H9 (cell line): ENCODE results near the gene GRIK3. TPM values are rescaled to one million over a fixed set of nuclear protein-coding genes. Genes with fewer than 3 reads are reported as not detected.

Experiments used
- DNase-seq: peaks from one replicate; pipeline ENCODE4 v3.0.0-alpha.2; 2017
- H2AFZ ChIP-seq: one replicate; pipeline ENCODE4 v1.6.1; 2013; ENCODE audit warnings: mild to moderate bottlenecking, low read length, control low read depth, moderate library complexity
- H2AK5ac ChIP-seq: 2 replicates; pipeline ENCODE4 v1.6.1; 2013; ENCODE audit warnings: low read length, control low read depth, mixed read lengths; ENCODE audit not compliant: insufficient read length
- H2BK120ac ChIP-seq: one replicate; pipeline ENCODE4 v1.6.1; 2013; ENCODE audit warnings: low read depth, mild to moderate bottlenecking, low read length, control low read depth, inconsistent platforms; ENCODE audit not compliant: poor library complexity, severe bottlenecking
- H2BK12ac ChIP-seq: 2 replicates; pipeline ENCODE4 v1.6.1; 2013; ENCODE audit warnings: low read length, control low read depth, mixed read lengths, low read depth; ENCODE audit not compliant: insufficient read length
- H2BK15ac ChIP-seq: 2 replicates; pipeline ENCODE4 v1.6.1; 2013; ENCODE audit warnings: low read depth, low read length, control low read depth
- H2BK20ac ChIP-seq: one replicate; pipeline ENCODE4 v1.6.1; 2013; ENCODE audit warnings: low read depth, mild to moderate bottlenecking, low read length, control low read depth, inconsistent platforms; ENCODE audit not compliant: poor library complexity, severe bottlenecking
- H2BK5ac ChIP-seq: 2 replicates; pipeline ENCODE4 v1.6.1; 2013; ENCODE audit warnings: low read length, control low read depth, mixed read lengths; ENCODE audit not compliant: insufficient read length
- H3K14ac ChIP-seq: 2 replicates; pipeline ENCODE4 v1.6.1; 2013; ENCODE audit warnings: low read length, control low read depth; ENCODE audit not compliant: insufficient read depth
- H3K18ac ChIP-seq: 2 replicates; pipeline ENCODE4 v1.6.1; 2013; ENCODE audit warnings: low read depth, mild to moderate bottlenecking, mixed read lengths, low read length, control low read depth; ENCODE audit not compliant: insufficient read length
- H3K23ac ChIP-seq: 2 replicates; pipeline ENCODE4 v1.6.1; 2013; ENCODE audit warnings: low read length, control low read depth, mixed read lengths, low read depth; ENCODE audit not compliant: insufficient read length
- H3K23me2 ChIP-seq: 2 replicates; pipeline ENCODE4 v1.6.1; 2013; ENCODE audit warnings: low read depth, mild to moderate bottlenecking, mixed read lengths, low read length, control low read depth; ENCODE audit not compliant: insufficient read length, poor library complexity, severe bottlenecking
- H3K27ac ChIP-seq: 2 replicates; pipeline ENCODE4 v1.5.1; 2013; ENCODE audit warnings: low read length, control low read depth, mixed read lengths, low read depth; ENCODE audit not compliant: insufficient read length
- H3K27me3 ChIP-seq: 2 replicates; pipeline ENCODE4 v1.6.1; 2013; ENCODE audit warnings: low read length, control low read depth, inconsistent platforms; ENCODE audit not compliant: insufficient read depth
- H3K4ac ChIP-seq: 2 replicates; pipeline ENCODE4 v1.6.1; 2013; ENCODE audit warnings: low read depth, mild to moderate bottlenecking, control low read depth, inconsistent platforms, low read length, moderate library complexity
- H3K4me1 ChIP-seq: 2 replicates; pipeline ENCODE4 v1.6.1; 2013; ENCODE audit warnings: low read length, control low read depth, inconsistent platforms; ENCODE audit not compliant: insufficient read depth
- H3K4me2 ChIP-seq: 2 replicates; pipeline ENCODE4 v1.6.1; 2013; ENCODE audit warnings: low read length, control low read depth, mixed read lengths; ENCODE audit not compliant: insufficient read length, insufficient read depth
- H3K56ac ChIP-seq: 2 replicates; pipeline ENCODE4 v1.6.1; 2013; ENCODE audit warnings: low read depth, mild to moderate bottlenecking, mixed read lengths, low read length, control low read depth; ENCODE audit not compliant: insufficient read length
- H3K79me1 ChIP-seq: 2 replicates; pipeline ENCODE4 v1.6.1; 2013; ENCODE audit warnings: low read depth, mild to moderate bottlenecking, moderate library complexity, low read length, control low read depth, inconsistent platforms; ENCODE audit not compliant: insufficient read depth, poor library complexity, severe bottlenecking
- H3K79me2 ChIP-seq: 2 replicates; pipeline ENCODE4 v1.6.1; 2013; ENCODE audit warnings: low read length, control low read depth, inconsistent platforms; ENCODE audit not compliant: insufficient read depth
- H3K9ac ChIP-seq: 2 replicates; pipeline ENCODE4 v1.6.1; 2013; ENCODE audit warnings: low read length, control low read depth, mixed read lengths; ENCODE audit not compliant: insufficient read length; ENCODE audit errors: extremely low read depth
- H3K9me3 ChIP-seq: one replicate; pipeline ENCODE4 v1.6.1; 2013; ENCODE audit warnings: low read depth, low read length, inconsistent platforms; ENCODE audit not compliant: control insufficient read depth
- H3T11ph ChIP-seq: one replicate; pipeline ENCODE4 v1.6.1; 2013; ENCODE audit warnings: mild to moderate bottlenecking, low read length, control low read depth, inconsistent platforms
- H4K20me1 ChIP-seq: one replicate; pipeline ENCODE4 v1.6.1; 2013; ENCODE audit not compliant: control insufficient read depth, insufficient read length, insufficient read depth
- H4K5ac ChIP-seq: 2 replicates; pipeline ENCODE4 v1.6.1; 2013; ENCODE audit warnings: low read depth, mild to moderate bottlenecking, mixed read lengths, low read length, control low read depth; ENCODE audit not compliant: insufficient read length
- H4K8ac ChIP-seq: replicated peaks from 2 replicates; pipeline ENCODE4 v1.6.1; 2013; ENCODE audit warnings: low read length, control low read depth, mixed read lengths, low read depth; ENCODE audit not compliant: insufficient read length
- H4K91ac ChIP-seq: 2 replicates; pipeline ENCODE4 v1.6.1; 2013; ENCODE audit warnings: low read depth, mild to moderate bottlenecking, moderate library complexity, mixed read lengths, low read length, control low read depth; ENCODE audit not compliant: insufficient read length
- H3K27ac Mint-ChIP-seq, 3 experiments: 2 replicates in 2 of 3; 3 replicates in 1 of 3; pipeline ENCODE4 v1.8.0; 2020 to 2021; ENCODE audit warnings: mixed read lengths in 3 of 3, mild to moderate bottlenecking in 1 of 3, moderate library complexity in 1 of 3
- H3K27me3 Mint-ChIP-seq: 2 replicates; pipeline ENCODE4 v1.8.0; 2021; ENCODE audit warnings: low read depth, mild to moderate bottlenecking, moderate library complexity, mixed read lengths
- H3K36me3 Mint-ChIP-seq, 3 experiments: 2 replicates in 2 of 3; 3 replicates in 1 of 3; pipeline ENCODE4 v1.8.0; 2020 to 2021; ENCODE audit warnings: low read depth in 3 of 3, mixed read lengths in 3 of 3; ENCODE audit not compliant: insufficient read depth in 1 of 3
- H3K4me1 Mint-ChIP-seq, 2 experiments: 2 replicates each; pipeline ENCODE4 v1.8.0; 2020; ENCODE audit warnings: mixed read lengths in 2 of 2
- H3K4me3 Mint-ChIP-seq, 2 experiments: 2 replicates in 1 of 2; 3 replicates in 1 of 2; pipeline ENCODE4 v1.8.0; 2020 to 2021; ENCODE audit warnings: mild to moderate bottlenecking in 2 of 2, mixed read lengths in 2 of 2, moderate library complexity in 1 of 2
- H3K9me3 Mint-ChIP-seq, 2 experiments: 2 replicates in 1 of 2; 3 replicates in 1 of 2; pipeline ENCODE4 v1.8.0; 2020; ENCODE audit warnings: mild to moderate bottlenecking in 2 of 2, mixed read lengths in 2 of 2, moderate library complexity in 1 of 2
- CTCF ChIP-seq: fragments of 200-600 bp; sonication (generic); conservative IDR thresholded peaks from 3 replicates; pipeline ENCODE4 v1.8.0; 2021; ENCODE audit warnings: antibody characterized with exemption, mild to moderate bottlenecking
- WGBS: extraction: QIAGEN DNeasy Blood & Tissue Kit; methylation state at CpG from one replicate; pipeline ENCODE4 v1.1.7; 2013; ENCODE audit warnings: missing lambda C conversion rate, low lambda C conversion rate, mixed read lengths; ENCODE audit not compliant: insufficient read length; ENCODE audit errors: extremely low coverage; 5-methylcytosine and 5-hydroxymethylcytosine counted together
- total RNA-seq: library from RNA; stranded (reverse); gene quantifications from 2 replicates; pipeline ENCODE4 v1.2.1, GENCODE V29; 2021

Gene GRIK3
- total RNA-seq, 1 experiment from 2014 or later: 1.7 TPM

- no peak overlapping the region for H3K18ac ChIP-seq
- no peaks in the 10 kb centered on the region for H3K27me3 ChIP-seq
- no peak overlapping the region for H3T11ph ChIP-seq
- H3K79me1 ChIP-seq: no peaks in the 10 kb centered on the region
- no peak overlapping the region for H2BK20ac ChIP-seq
- H4K8ac ChIP-seq: no peak overlapping the region
- H3K79me2 ChIP-seq: no peaks in the 10 kb centered on the region
- H3K56ac ChIP-seq: no peak overlapping the region
- no peaks in the 10 kb centered on the region for H3K9me3 ChIP-seq
- DNase-seq: no peak
- Mint-ChIP-seq H3K27me3 (no peaks in the 10 kb centered on the region; the same call in 1 of the 2 replicates), H3K4me1 (peaks cover 7 to 26% of the 10 kb centered on the region in 2 experiments), H3K27ac (no peak overlapping the region), H3K36me3 (no peaks in the 10 kb centered on the region), H3K4me3 (no peak overlapping the region), H3K9me3 (no peaks in the 10 kb centered on the region)
- no peak overlapping the region for H4K91ac ChIP-seq
- no peaks in the 10 kb centered on the region for H3K4me1 ChIP-seq
- no peak overlapping the region for H3K4me2 ChIP-seq
- TF ChIP-seq CTCF: no peak
- no peaks in the 10 kb centered on the region for H3K23me2 ChIP-seq
- no peak overlapping the region for H2AFZ ChIP-seq
- no peak overlapping the region for H3K27ac ChIP-seq
- WGBS: 100% methylated on average over 1 of the region's 11 CpGs
- H2BK12ac ChIP-seq: no peak overlapping the region
- H3K9ac ChIP-seq: no peak overlapping the region
- peaks cover 2% of the 10 kb centered on the region for H4K20me1 ChIP-seq
- H3K14ac ChIP-seq: no peak overlapping the region
- H3K23ac ChIP-seq: no peak overlapping the region
- H2BK5ac ChIP-seq: no peak overlapping the region
- no peak overlapping the region for H2BK120ac ChIP-seq
- H2BK15ac ChIP-seq: no peak overlapping the region
- H4K5ac ChIP-seq: no peak overlapping the region
- H2AK5ac ChIP-seq: no peak overlapping the region
- no peak overlapping the region for H3K4ac ChIP-seq
Observed at GRCh38 chr1:36864823-36865601, 169.3 kb downstream of the GRIK3 start.
